ENCODE results near the gene TECPR2. TPM values are rescaled to one million over a fixed set of nuclear protein-coding genes. Genes with fewer than 3 reads are reported as not detected.

The TECPR2 gene
- total and polyA plus RNA-seq, 2 of the 13 experiments (the other 11 are each of a cell fraction or from before 2014, with no cell fraction given) = 3.5 to 5.7 TPM

- TF ChIP-seq BCLAF1 (IDR thresholded peaks at IDR 0.05) (no peak), ZNF746 (CRISPR knock-in tag; IDR thresholded peaks at IDR 0.05) (peak; percentile 72; the same call in 1 of the 2 replicates), FOXC1 (CRISPR knock-in tag; IDR thresholded peaks at IDR 0.05; ENCODE audit: borderline replicate concordance) (peak; percentile 75), IRF1 (CRISPR knock-in tag; IDR thresholded peaks at IDR 0.05; ENCODE audit: low read depth) (no peak), FOXA1 (IDR thresholded peaks at IDR 0.05) (no peak), FOXA1 (CRISPR knock-in tag; IDR thresholded peaks at IDR 0.05) (no peak), MZF1 (CRISPR knock-in tag; IDR thresholded peaks at IDR 0.05; ENCODE audit: borderline replicate concordance) (no peak), PAF1 (CRISPR knock-in tag; IDR thresholded peaks at IDR 0.05) (no peak), ZSCAN5A (CRISPR knock-in tag; IDR thresholded peaks at IDR 0.05; ENCODE audit: borderline replicate concordance) (no peak), ZNF543 (CRISPR knock-in tag; IDR thresholded peaks at IDR 0.05) (no peak), ZNF616 (CRISPR knock-in tag; IDR thresholded peaks at IDR 0.05; ENCODE audit: low read depth) (peak; percentile 45; the same call in 1 of the 2 replicates), ZNF446 (CRISPR knock-in tag; IDR thresholded peaks at IDR 0.05) (no peak), ARID4A (CRISPR knock-in tag; IDR thresholded peaks at IDR 0.05; ENCODE audit: borderline replicate concordance) (peak; percentile 86; the same call in 1 of the 2 replicates), SMARCE1 (IDR thresholded peaks at IDR 0.05; ENCODE audit: borderline replicate concordance) (no peak), GPBP1L1 (CRISPR knock-in tag; IDR thresholded peaks at IDR 0.05) (no peak), THAP11 (CRISPR knock-in tag; IDR thresholded peaks at IDR 0.05) (no peak; the same call in 1 of the 2 replicates), MLX (CRISPR knock-in tag; IDR thresholded peaks at IDR 0.05) (no peak)
Observed at GRCh38 chr14:102314242-102315011, 48.3 kb upstream of the TECPR2 start (continued).
